PC-3 (cell line): ENCODE data around the gene IGLL1.
"Not testable (repeated sequence)": the region's sequence is repeated elsewhere in the genome, so short reads cannot be mapped to it uniquely, and the experiment has no call there.

Experiments used
- EZH2 ChIP-seq: fragments of 300-600 bp; sonication (generic); IDR thresholded peaks from one replicate; pipeline ENCODE4 v1.6.1; 2017; ENCODE audit warnings: antibody characterized with exemption, mild to moderate bottlenecking, low read length; ENCODE audit not compliant: unreplicated experiment
- EZH2phosphoT487 ChIP-seq: fragments of 300-600 bp; sonication (generic); IDR thresholded peaks from 2 replicates; pipeline ENCODE4 v1.6.1; 2018; ENCODE audit warnings: mild to moderate bottlenecking, antibody characterized with exemption, low read length, borderline replicate concordance
- TF ChIP-seq, protein P1 (sequence below): fragments of 300-600 bp; sonication (generic); conservative IDR thresholded peaks from 2 replicates; pipeline ENCODE4 v1.5.1; 2017; ENCODE audit warnings: antibody characterized with exemption, low read depth, mild to moderate bottlenecking, low read length

DNA sequence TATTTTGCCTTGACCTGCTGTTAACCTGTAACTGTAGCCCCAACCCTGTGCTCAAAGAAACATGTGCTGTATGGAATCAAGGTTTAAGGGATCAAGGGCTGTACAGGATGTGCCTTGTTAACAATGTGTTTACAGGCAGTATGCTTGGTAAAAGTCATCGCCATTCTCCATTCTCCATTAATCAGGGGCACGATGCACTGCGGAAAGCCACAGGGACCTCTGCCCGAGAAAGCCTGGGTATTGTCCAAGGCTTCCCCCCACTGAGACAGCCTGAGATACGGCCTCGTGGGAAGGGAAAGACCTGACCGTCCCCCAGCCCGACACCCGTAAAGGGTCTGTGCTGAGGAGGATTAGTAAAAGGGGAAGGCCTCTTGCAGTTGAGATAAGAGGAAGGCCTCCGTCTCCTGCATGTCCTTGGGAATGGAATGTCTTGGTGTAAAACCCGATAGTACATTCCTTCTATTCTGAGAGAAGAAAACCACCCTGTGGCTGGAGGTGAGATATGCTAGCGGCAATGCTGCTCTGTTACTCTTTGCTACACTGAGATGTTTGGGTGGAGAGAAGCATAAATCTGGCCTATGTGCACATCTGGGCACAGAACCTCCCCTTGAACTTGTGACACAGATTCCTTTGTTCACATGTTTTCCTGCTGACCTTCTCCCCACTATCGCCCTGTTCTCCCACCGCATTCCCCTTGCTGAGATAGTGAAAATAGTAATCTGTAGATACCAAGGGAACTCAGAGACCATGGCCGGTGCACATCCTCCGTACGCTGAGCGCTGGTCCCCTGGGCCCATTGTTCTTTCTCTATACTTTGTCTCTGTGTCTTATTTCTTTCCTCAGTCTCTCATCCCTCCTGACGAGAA lies 42.0 kb downstream of the IGLL1 start:
- TF ChIP-seq, protein P1, sequence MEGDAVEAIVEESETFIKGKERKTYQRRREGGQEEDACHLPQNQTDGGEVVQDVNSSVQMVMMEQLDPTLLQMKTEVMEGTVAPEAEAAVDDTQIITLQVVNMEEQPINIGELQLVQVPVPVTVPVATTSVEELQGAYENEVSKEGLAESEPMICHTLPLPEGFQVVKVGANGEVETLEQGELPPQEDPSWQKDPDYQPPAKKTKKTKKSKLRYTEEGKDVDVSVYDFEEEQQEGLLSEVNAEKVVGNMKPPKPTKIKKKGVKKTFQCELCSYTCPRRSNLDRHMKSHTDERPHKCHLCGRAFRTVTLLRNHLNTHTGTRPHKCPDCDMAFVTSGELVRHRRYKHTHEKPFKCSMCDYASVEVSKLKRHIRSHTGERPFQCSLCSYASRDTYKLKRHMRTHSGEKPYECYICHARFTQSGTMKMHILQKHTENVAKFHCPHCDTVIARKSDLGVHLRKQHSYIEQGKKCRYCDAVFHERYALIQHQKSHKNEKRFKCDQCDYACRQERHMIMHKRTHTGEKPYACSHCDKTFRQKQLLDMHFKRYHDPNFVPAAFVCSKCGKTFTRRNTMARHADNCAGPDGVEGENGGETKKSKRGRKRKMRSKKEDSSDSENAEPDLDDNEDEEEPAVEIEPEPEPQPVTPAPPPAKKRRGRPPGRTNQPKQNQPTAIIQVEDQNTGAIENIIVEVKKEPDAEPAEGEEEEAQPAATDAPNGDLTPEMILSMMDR: not testable (repeated sequence)
- not testable (repeated sequence) for TF ChIP-seq EZH2phosphoT487, EZH2
